ENCODE data around the gene MYBPC2.

Gene MYBPC2

GRCh38 chr19:50479761-50480251 is 47.1 kb downstream of the MYBPC2 start:
- intact Hi-C loops (cut with DNase I; ENCODE audit: low total_unique reads), result no loop called here
- Histone ChIP-seq H3K27me3 (no peaks in the 10 kb centered on the region), H3K36me3 (peaks cover 21 to 61% (median 55%) of the 10 kb centered on the region in 3 donors), H3K4me1 (peaks cover 0 to 21% (median 14%) of the 10 kb centered on the region in 4 donors), H3K9me3 (no peaks in the 10 kb centered on the region), H3K4me3 (no peak overlapping the region), H3K27ac (no peak overlapping the region)
- TF ChIP-seq, protein P1, sequence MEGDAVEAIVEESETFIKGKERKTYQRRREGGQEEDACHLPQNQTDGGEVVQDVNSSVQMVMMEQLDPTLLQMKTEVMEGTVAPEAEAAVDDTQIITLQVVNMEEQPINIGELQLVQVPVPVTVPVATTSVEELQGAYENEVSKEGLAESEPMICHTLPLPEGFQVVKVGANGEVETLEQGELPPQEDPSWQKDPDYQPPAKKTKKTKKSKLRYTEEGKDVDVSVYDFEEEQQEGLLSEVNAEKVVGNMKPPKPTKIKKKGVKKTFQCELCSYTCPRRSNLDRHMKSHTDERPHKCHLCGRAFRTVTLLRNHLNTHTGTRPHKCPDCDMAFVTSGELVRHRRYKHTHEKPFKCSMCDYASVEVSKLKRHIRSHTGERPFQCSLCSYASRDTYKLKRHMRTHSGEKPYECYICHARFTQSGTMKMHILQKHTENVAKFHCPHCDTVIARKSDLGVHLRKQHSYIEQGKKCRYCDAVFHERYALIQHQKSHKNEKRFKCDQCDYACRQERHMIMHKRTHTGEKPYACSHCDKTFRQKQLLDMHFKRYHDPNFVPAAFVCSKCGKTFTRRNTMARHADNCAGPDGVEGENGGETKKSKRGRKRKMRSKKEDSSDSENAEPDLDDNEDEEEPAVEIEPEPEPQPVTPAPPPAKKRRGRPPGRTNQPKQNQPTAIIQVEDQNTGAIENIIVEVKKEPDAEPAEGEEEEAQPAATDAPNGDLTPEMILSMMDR (IDR thresholded peaks at IDR 0.05), result no peak
- no peak for DNase-seq

DNA sequence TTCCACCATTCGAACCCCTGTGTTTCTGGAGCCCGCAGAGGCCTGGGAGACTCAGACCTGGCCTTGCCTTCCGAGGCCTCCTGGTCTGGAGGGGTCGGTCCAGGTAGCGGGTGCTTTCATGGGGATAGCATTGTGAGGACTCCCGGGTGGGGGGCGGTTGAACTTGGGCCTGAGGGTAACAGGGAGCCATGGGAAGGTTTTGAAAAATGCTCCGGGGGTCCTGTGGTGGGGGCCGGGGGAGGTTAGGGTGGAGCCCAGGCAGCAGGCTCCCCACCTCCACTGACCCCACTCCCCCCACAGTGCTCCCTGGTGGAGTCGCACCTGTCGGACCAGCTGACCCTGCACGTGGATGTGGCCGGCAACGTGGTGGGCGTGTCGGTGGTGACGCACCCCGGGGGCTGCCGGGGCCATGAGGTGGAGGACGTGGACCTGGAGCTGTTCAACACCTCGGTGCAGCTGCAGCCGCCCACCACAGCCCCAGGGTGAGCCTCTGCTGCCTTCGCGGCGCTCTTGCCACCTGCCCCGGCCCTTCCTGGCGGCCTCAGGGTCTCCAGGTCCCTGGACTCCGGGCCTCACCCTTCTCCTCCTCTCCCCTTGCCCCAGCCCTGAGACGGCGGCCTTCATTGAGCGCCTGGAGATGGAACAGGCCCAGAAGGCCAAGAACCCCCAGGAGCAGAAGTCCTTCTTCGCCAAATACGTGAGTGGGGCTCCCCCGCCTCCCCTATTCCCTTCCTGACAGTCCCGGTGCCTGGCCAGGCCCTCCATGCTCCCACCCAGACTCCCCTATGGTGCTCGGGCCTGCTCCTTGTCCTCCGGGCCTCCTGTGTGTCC is 47.8 kb downstream of the MYBPC2 start:
- intact Hi-C loops (cut with DNase I; ENCODE audit: low total_unique reads), result no loop called here
- H3K4me3 ChIP-seq, result no peak overlapping the region
- H3K4me1 ChIP-seq, result peaks cover 0 to 21% (median 14%) of the 10 kb centered on the region in 4 donors
- H3K27ac ChIP-seq, result no peak overlapping the region
- peaks cover 24 to 67% (median 60%) of the 10 kb centered on the region in 3 donors for H3K36me3 ChIP-seq
- no peaks in the 10 kb centered on the region for H3K9me3 ChIP-seq
- TF ChIP-seq, protein P1 (IDR thresholded peaks at IDR 0.05), result no peak
- no peak for DNase-seq
- no peaks in the 10 kb centered on the region for H3K27me3 ChIP-seq

GRCh38 chr19:50481351-50482149 is 48.9 kb downstream of the MYBPC2 start:
- H3K4me3 ChIP-seq, result no peak overlapping the region
- DNase-seq, result no peak
- H3K27ac ChIP-seq, result no peak overlapping the region
- intact Hi-C loops (cut with DNase I; ENCODE audit: low total_unique reads), result no loop called here
- TF ChIP-seq, protein P1 (IDR thresholded peaks at IDR 0.05), result no peak
- H3K27me3 ChIP-seq, result peaks cover 0 to 9% of the 10 kb centered on the region in 2 donors
- H3K4me1 ChIP-seq, result peaks cover 0 to 18% (median 14%) of the 10 kb centered on the region in 4 donors
- H3K9me3 ChIP-seq, result no peaks in the 10 kb centered on the region
- H3K36me3 ChIP-seq, result peaks cover 24 to 67% (median 60%) of the 10 kb centered on the region in 3 donors

DNA sequence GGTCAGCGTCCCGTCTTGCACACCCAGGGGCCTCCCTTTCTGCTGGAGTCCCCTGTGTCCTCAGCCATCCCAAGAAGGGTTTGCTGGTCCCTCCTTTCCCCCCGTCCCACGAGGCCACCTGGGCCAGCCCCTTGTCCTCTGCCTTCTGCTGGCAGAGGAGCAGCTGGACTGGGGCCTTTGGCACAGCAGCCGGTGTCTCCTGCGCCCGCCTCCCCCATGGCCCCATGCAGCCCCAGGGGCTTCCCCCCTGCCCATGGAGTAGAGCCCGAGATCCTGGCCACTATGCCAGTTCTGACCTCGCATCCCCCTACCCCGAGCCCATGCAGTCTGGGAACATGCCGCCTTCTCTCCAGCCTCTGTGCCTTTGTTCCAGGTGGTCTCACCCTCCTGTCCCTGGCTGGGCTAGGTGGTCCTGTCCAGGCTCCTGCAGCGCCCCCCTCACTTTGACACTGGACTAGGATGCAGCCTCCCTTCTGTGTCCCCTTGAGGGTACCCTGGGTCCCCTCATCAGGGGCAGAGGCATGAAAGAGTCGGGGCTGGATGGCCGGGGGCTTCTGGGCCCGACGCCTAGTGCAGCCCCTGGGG is 49.7 kb downstream of the MYBPC2 start:
- intact Hi-C loops (cut with DNase I; ENCODE audit: low total_unique reads), result no loop called here

DNA sequence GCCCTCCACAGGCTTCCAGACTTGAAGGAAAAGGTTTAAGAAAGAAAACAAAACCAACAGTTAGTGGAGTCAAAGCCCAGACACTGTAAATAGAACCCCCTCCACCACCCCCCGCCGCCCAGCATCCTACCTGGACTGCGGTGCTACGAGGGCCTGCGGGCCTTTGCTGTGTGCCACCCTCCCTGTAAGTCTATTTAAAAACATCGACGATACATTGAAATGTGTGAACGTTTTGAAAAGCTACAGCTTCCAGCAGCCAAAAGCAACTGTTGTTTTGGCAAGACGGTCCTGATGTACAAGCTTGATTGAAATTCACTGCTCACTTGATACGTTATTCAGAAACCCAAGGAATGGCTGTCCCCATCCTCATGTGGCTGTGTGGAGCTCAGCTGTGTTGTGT is 50.2 kb downstream of the MYBPC2 start:
- Histone ChIP-seq H3K27me3 (peaks cover 0 to 22% of the 10 kb centered on the region in 2 donors), H3K4me3 (no peak overlapping the region), H3K36me3 (peaks cover 24 to 67% (median 60%) of the 10 kb centered on the region in 3 donors), H3K4me1 (peaks cover 0 to 7% (median 3%) of the 10 kb centered on the region in 4 donors), H3K9me3 (no peaks in the 10 kb centered on the region), H3K27ac (no peak overlapping the region)
- intact Hi-C loops (cut with DNase I; ENCODE audit: low total_unique reads), result no loop called here
- no peak for DNase-seq
- TF ChIP-seq, protein P1 (IDR thresholded peaks at IDR 0.05), result no peak

More for the DNA sequence above, 49.7 kb downstream of the MYBPC2 start:
- TF ChIP-seq, protein P1 (IDR thresholded peaks at IDR 0.05), result no peak
- no peak overlapping the region for H3K27ac ChIP-seq
- peaks cover 24 to 67% (median 60%) of the 10 kb centered on the region in 3 donors for H3K36me3 ChIP-seq
- DNase-seq, result no peak
- peaks cover 0 to 17% of the 10 kb centered on the region in 2 donors for H3K27me3 ChIP-seq
- H3K4me1 ChIP-seq, result peaks cover 0 to 12% (median 8%) of the 10 kb centered on the region in 4 donors
- H3K9me3 ChIP-seq, result no peaks in the 10 kb centered on the region
- H3K4me3 ChIP-seq, result no peak overlapping the region

Data from tibial artery (tissue), 4 donors.